Measurements from ENCODE around the gene OPN4.
"Not testable (repeated sequence)": the region's sequence is repeated elsewhere in the genome, so short reads cannot be mapped to it uniquely, and the experiment has no call there.

OPN4 gene, protein sequence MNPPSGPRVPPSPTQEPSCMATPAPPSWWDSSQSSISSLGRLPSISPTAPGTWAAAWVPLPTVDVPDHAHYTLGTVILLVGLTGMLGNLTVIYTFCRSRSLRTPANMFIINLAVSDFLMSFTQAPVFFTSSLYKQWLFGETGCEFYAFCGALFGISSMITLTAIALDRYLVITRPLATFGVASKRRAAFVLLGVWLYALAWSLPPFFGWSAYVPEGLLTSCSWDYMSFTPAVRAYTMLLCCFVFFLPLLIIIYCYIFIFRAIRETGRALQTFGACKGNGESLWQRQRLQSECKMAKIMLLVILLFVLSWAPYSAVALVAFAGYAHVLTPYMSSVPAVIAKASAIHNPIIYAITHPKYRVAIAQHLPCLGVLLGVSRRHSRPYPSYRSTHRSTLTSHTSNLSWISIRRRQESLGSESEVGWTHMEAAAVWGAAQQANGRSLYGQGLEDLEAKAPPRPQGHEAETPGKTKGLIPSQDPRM

GRCh38 chr10:86654411-86655172, at the start of gene OPN4:
TSS of gene OPN4 (plus strand) at chr10:86654547. CDS start at chr10:86654784, 237 bp downstream.
- no peak for DNase-seq

DNA sequence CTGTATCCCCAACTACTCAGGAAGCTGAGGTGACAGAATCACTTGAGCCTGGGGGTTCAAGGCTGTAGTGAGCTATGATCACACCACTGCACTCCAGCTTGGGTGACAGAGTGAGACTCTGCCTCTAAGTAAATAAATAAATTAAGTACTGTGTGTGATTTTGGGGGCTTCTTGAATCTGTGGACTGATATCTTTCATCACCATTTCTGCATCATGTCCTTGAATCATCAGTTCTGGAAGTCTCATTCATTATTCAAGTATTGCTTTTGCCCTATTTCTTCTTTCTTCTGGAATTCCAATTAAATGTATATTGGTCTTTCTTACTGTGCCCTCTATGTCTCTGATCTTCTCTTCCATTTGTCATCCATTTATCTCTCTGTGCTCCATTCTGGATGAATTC, 46.7 kb upstream of the OPN4 start:
- DNase-seq, result no peak

GRCh38 chr10:86609920-86610319, 44.4 kb upstream of the OPN4 start:
- DNase-seq, result no peak

GRCh38 chr10:86611386-86611785, 43.0 kb upstream of the OPN4 start:
- DNase-seq, result no peak

DNA sequence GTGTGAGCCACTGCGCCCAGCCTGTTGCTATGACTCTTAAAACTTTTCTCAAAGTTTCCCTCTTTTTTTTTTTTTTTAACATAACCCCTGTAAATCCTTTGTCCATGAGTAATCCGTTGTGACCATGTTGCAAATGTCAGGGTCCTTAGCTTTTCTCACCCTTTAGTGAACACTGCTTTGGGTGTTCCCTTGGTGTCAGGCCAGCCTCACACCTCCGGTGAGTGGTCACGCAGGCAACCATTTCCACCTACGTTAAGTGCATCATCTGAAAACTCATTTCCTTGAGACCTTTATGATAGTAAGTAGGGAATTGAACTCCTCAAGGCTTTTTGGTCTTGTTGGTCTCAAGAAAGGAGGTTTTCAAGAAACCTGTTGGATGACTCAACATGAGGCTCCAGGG, 41.3 kb upstream of the OPN4 start:
- DNase-seq, result no peak

DNA sequence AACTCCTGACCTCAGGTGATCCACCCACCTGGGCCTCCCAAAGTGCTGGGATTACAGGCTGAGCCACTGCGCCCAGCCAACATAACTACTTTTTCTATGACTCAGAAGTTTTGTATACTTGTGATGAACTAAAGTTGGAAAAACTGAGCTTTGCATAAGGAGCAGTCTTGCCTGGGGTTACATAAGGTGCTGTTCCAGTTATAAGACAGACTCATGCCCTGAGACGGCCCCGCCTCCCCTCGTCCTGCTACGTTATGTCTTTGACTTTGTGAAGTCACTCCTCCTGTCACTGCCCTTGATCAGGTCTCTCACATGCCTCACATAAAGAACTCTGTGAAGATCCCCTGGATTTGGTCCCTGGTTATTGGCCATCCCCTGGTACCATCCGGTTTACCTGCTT, 40.4 kb upstream of the OPN4 start:
- DNase-seq, result no peak

- DNase-seq, result no peak
Measured at GRCh38 chr10:86614853-86615252, 39.5 kb upstream of the OPN4 start.

DNA sequence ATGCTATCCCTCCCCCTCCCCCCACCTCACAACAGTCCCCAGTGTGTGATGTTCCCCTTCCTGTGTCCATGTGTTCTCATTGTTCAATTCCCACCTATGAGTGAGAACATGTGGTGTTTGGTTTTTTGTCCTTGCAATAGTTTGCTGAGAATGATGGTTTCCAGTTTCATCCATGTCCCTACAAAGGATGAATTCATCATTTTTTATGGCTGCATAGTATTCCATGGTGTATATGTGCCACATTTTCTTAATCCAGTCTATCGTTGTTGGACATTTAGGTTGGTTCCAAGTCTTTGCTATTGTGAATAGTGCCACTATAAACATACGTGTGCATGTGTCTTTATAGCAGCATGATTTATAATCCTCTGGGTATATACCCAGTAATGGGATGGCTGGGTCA, 37.1 kb upstream of the OPN4 start:
- DNase-seq, result not testable (repeated sequence)

DNA sequence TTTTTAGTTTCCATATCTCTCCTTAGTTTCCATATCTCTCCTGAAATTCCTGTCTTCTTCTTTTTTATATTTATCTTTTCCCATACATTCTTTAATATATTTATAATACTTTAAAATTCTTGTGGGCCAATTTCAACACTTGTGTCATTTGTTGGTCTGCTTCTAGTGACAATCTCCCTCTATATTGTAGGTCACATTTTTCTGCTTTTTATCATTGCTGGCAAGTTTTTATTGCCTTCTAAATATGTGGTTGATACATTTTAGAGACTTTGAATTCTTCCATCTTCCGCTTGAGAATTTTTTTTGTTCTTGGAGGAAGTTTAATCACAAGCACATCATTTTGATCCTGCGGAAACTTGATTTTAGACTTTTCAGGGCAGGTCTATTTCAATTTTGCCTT, 26.0 kb upstream of the OPN4 start:
- no peak for DNase-seq

DNA sequence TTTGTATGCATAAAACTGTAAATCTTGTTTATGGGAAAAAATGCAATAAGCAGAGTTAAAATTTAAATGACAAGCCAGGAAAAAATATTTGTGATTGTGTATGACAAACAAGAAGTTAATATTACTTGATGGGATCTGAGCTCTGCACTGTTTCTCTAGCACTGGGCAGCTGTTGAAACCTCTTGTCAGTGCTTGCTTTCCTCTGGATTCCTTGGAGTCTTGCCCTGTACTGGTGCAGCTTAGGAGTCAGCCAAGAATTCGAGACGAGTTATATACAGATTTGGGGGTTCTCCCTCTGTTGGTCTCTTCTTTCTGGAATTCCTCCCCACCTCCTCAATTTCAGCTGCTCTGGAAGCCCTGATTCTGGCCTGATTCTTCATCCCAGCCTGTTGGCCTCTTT, 24.3 kb upstream of the OPN4 start:
- no peak for DNase-seq

DNA sequence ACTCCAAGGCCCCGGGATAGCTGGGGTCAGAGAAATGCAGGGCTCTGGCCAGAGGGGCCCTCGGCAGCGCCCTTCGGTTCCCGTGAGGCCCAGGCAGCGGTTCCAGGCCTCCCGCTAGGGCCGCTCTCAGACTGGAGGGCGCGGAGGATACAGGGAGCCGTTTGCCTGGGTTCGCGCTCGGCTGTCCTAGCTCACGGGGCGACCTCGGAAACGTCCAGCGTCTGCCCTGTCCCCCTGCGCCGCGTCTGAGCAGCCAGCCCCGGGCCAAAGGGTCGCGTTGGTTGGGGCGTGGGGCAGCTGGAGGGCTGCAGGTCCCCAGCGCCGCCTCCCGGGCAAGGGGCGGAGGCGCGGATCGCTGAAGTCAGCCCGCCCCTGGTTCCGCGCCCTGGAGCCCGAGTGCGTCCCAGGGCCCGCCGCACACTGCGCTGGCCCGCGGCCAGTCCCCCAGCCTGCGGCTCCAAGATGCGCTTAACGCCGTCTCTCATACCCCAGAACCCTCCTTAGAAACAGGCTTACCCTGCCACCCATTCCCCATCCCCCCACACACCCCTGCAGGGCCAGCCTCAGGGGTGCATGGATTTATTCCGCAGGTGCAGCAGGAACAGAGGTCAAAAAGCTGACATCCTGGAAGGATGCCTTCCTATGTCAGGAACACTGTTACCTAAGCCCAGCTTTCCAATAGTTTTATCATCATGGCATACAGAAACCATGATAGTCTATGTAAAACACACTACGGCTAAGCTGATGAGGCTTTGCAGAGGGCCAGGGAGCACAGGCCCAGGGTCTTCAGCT, 22.1 kb upstream of the OPN4 start:
- DNase-seq, result no peak

GRCh38 chr10:86632951-86633350, 21.4 kb upstream of the OPN4 start:
- no peak for DNase-seq

- DNase-seq, result no peak
Measured at GRCh38 chr10:86635402-86635801, 18.9 kb upstream of the OPN4 start.

DNA sequence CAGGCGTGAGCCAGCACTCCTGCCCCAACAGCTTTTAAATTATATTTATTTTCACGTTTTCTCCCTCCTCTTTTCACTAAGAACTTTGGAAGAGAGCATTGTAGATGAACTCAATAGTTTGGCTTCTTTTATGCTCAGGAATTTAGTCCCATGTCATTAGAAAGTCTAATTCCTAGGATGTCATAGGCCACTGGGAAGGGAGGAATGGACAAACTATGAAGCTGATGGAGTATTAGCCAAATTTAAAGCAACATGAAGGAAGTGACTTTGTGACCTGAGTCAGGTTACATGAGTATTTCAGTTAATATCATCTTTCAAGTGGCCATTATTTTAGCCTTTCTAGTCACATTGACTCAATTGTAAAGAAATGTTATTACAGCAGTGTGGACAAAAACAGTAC, 18.0 kb upstream of the OPN4 start:
- no peak for DNase-seq

DNA sequence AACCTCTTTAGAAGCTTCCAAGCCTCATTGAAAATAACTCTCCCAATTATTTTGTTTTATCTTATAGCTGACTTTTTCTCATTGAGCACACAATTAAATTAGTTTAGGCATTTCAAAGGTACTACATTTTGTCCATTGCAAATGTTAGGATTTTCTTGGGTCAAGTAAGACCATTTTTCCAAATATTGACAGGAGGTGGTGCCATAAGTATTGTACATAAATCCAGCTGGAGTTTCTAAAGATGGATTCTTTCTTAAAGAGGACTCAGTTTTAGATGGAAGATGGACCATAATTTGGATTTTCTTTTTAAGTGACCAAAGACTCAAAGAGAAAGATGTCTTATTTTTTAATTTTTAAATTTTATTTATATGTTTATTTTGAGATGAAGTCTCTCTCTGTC, 12.3 kb upstream of the OPN4 start:
- no peak for DNase-seq

- DNase-seq, result no peak
Measured at GRCh38 chr10:86642499-86642898, 11.8 kb upstream of the OPN4 start.

DNA sequence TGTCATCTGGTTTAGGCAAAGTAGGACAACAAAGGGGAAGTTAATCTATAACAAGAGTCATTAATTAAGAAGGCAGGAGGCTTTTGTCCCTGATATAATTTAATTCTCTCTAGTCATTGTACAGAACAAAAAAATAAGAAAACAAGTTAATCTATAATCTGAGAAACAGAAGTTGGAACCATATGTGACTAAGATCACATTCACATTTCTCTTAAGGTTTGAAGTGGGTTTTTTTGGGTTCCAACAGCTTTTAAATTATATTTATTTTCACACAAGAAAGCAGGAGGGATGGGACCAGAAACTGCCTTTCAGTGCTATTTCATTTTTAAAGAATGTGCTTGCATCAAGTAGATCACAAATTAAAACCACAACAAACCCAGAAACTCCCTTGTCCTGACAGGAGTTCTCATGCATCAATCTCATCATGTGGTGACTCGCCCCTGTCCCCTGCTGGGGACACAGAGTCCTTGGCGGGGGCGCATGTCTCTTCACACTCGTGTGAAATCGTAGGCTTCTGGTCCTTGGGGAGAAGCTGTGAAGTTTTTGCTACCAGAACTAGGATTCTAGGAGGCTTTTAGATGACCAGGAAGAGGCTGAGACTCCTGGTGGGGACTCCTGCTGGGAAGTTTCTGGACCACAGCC, 10.1 kb upstream of the OPN4 start:
- DNase-seq, result no peak

DNA sequence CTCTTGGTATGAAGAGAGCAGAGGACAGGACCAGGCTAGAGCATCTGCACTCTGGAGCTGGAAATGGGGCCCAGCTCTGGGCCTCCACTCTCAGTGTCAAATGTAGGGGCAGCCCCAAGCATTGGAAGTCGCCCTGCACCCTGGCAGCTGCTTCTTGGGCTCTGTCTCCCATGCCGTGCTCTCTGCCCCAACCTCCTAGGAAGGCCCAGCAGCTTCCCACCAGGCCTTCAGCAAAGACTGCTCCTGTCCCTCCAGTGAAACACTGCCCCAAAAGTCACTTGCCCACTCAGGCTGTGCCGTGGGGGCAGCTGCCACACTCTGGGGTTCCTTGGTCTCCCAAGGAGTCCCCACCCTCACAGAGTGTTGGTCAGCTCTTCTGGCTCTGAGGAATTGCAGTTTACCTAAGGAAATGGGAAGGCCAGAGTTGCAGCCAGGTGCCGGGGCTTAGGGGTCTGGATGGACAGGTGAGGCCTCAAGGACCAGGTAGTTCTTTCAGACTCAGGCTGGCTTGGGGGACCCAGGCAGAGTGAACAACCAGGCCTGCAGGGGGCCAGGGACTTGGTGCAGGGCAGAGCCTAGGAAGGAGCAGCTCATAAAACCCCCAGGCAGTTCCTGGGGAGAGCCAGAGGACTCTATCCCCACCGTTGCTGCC, 9.4 kb upstream of the OPN4 start:
- no peak for DNase-seq

GRCh38 chr10:86645621-86646165, 8.7 kb upstream of the OPN4 start:
- DNase-seq, result not testable (repeated sequence)

GRCh38 chr10:86646532-86646931, 7.8 kb upstream of the OPN4 start:
- DNase-seq, result no peak

DNA sequence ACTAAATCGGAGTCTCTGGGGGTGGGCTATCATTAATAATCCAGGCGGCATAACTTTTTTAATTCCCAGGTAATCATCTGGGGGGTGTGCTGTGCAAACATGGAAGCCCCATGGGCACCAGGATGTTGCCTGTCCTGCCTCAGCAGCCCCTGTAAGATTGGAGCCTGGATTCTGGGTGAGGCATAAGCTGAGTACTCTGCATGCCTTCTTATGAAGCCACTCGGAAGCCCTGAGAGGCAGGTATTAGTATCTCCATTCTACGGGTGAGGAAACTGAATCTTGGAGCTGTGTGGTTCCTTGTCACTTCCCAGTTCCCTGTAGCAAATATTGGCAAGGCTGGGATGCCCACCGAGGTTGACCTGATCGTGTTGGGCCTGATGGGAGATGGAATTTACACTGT, 7.4 kb upstream of the OPN4 start:
- no peak for DNase-seq
